HG03025 (cell line): Measurements from ENCODE around the gene PHETA2.
"Not testable (repeated sequence)": the region's sequence is repeated elsewhere in the genome, so short reads cannot be mapped to it uniquely, and the experiment has no call there.

Experiments
- ATAC-seq: cut with Tn5 transposase; IDR thresholded peaks from one replicate; pipeline ENCODE4 v1.9.1; 2021; ENCODE audit warnings: mild to moderate bottlenecking, moderate library complexity; ENCODE audit not compliant: unreplicated experiment, low FRiP score

Gene PHETA2

DNA sequence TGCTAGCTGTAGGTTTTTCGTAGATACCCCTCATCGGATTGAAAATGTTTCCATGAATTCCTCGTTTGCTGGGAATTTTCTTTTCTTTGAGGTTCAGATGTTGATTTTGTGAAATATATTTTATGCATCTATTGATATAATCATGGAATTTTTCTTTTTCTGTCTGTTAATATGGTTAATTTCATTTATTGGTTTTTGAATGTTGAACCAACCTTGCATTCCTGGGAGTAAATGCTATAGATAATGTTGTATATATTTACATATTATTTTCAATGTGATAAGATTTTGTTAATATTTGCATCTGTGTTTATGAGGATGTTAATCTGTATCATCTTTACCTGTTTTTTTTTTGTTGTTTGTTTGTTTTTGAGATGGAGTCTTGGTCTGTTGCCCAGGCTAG is 27.2 kb downstream of the PHETA2 start:
- no peak for ATAC-seq

DNA sequence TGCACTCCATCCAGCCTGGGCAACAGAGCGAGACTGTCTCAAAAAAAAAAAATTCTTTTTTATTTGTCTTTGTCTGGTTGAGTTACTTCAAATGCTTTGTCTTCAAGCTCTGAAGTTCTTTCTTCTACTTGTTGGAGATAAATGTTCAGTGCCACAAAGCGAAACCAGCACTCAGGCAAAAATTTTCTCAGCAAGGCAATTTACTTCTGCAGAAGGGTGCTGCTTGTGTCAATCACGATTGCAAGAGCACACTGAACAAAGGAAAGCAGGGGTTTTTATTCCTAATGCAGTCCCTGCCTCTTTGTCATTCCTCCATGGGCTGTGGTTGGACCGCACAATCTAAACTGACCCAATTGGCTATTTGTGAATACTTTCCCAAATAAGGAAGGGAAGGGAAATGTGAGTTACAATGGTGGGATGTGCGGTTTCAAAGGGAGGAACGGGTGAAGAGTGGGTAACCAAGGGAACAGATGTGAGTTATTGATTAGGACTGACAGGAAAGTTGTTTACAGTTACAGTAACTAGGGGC is 30.3 kb downstream of the PHETA2 start:
- ATAC-seq: not testable (repeated sequence)

DNA sequence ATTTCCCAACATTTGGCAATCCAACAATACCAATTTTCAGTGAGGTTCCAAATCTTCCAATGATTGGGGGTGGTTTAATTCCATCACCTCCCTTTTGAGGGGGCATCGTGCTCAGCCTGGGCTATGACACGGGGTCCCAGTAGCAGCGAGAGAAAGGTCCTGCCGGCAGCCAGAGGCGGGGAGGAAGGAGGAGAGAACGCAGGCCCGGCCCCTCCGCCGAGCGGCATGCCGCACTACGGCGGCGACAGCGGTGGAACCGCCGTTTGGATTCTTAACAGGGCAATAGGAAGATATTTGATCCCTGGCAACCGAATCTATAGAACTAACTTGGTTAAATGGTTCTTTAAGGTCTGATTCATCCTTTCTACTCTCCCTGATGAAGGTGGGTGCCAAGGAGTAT is 34.8 kb downstream of the PHETA2 start:
- no peak for ATAC-seq

DNA sequence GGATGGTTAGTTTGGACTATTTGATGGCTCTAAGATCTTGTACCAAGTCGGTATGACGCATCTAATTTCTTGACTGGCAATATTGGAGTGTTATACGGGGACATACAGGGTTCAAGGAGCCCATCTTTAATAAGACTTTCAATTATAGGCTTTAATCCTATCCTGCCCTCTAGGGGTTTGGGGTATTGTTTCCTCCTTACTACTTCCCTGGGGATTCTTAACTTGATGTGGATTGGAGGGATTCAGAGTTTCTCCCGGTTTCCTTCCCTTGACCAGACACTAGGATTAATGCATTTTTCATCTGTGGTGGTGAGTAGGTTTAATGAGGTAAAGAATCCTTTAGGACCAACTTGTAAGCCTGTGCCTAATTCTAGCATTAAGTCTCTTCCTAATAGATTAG is 37.8 kb downstream of the PHETA2 start:
- ATAC-seq: no peak

DNA sequence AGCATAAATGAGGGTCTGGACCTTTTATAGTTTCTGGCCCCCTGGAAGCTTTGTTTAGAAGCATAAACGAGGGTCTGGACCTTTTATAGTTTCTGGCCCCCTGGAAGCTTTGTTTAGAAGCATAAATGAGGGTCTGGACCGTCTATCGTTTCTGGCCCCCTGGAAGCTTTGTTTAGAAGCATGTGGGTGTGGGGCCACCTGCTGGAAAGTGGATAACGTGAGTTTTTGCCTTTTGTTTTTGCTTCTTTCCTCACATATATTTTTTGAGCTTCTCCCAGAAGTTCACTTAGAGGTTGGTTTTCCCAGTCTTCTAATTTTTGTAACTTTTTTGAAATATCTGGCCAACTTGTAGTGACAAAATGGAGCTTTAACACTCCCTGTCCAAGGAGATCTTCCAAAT is 38.7 kb downstream of the PHETA2 start:
- ATAC-seq: not testable (repeated sequence)

DNA sequence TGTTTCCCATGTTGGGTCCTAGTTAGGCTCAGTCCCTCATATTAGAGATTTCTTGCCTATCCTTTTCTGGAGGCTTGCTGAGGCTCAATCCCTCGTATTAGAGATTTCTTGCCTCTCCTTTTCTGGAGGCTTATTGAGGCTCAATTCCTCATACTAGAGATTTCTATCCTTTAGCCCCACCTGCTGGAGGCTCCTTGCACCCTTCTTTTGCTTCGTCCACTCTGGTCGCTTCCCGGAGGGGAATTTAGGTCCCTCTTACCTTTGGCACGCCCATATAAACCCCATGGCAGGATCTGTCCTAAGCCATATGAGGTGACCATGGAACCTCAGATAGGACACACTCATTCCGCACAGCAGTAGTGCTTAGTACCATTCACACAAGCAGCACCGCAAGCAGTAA is 40.7 kb downstream of the PHETA2 start:
- ATAC-seq: no peak

DNA sequence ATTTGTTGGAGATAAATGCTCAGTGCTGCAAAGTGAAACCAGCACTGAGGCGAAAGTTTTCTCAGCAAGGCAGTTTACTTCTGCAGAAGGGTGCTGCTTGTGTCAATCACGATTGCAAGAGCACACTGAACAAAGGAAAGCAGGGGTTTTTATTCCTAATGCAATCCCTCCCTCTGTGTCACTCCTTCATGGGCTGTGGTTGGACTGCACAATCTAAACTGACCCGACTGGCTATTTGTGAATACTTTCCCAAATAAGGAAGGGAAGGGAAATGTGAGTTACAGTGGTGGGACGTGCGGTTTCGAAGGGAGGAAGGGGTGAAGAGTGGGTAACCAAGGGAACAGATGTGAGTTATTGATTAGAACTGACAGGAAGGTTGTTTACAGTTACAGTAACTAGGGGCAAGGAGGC is 41.4 kb downstream of the PHETA2 start:
- ATAC-seq: not testable (repeated sequence)

DNA sequence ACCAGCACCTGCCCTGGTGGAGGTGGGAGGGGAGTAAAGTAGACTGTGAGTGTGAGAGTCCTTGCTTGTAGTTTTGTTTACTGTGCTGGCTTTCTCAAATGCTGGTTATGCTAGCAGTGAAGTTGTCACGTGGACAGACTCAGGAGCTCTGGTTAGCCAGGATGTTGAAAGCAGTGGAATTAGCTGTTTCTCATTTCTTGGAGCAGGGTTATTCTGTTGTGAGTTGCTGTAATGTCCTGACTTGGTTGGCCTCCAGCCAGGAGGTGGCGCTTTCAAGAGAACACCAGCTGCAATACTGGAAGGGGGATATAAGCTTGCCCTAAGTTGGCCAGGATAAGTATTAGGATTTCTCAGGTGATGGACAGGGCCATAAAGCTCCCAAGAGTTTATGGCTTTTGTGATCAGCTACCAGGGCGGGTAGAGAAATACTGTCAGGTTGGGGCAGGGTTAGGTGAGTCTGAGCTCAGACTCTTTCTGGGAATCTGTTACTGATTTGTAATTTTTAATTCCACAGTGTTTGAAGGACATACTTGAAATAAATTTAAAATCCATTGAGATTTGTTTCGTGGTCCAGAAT is 42.9 kb downstream of the PHETA2 start:
- no peak for ATAC-seq

DNA sequence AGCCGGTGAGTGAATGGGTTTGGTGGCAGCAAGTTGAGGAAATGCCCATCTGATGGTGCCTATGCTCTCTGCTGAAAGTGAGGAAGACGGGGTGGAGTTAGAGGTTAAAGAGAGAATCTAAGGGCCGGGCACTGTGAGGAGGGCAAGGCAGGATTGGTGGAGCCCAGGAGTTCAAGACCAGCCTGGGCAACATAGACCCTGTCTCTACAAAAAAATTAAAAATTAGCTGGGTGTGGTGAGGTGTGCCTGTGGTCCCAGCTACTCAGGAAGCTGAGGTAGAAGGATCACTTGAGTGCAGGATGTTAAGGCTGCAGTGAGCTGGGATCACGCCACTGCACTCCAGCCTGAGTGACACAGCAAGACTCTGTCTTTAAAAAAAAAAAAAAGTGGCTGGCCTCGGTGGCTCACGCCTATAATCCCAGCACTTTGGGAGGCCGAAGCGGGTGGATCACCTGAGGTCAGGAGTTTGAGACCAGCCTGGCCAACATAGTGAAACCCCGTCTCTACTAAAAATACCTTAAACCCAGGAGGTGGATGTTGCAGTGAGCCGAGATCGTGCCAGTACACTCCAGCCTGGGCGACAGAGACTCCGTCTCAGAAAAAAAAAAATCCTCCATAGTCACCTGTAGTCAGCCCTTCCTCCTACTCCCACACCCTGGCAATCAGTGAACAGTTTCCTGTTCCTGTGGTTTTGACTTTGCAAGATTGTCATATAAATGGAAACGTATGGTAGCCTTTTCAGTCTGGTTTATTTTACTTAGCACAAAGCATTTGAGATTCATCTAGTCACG is 46.4 kb downstream of the PHETA2 start:
- not testable (repeated sequence) for ATAC-seq

DNA sequence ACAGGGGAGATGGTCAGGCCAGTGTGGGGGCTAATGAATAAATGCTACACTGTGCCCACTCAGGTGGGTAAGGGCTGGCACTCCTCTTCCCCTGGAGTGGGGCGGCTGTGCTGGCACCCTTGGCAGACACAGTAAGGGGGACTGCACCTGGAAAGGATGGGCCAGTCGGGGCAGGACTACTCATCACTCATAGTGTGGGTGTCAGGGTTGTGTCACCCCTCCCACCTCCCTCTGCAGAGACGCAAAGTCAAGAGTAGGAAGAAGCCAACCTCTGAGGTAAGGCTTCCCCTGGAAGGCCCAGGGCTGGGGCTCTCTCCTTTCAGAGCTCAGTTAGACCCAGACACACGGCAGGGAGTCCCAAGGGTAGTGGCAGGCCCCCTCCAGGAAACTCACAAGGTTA is 49.5 kb downstream of the PHETA2 start:
- ATAC-seq: not testable (repeated sequence)

DNA sequence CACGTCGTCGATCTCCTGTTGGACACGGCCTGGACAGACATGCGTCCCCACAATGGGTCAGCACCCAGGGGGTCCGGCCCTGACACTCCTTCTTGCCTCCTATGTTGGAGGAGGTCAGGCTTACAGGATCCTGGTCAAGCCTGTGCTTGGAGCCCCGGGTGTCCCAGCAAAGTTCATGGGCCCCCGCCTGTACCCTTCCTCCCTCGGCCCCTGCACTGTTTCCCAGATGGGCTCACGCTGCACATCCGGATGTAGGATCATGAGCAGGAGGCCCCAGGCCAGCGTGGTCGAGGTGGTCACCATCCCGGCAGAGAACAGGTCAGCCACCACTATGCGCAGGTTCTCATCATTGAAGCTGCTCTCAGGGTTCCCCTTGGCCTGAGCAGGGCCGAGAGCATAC is 53.6 kb downstream of the PHETA2 start:
- no peak for ATAC-seq

DNA sequence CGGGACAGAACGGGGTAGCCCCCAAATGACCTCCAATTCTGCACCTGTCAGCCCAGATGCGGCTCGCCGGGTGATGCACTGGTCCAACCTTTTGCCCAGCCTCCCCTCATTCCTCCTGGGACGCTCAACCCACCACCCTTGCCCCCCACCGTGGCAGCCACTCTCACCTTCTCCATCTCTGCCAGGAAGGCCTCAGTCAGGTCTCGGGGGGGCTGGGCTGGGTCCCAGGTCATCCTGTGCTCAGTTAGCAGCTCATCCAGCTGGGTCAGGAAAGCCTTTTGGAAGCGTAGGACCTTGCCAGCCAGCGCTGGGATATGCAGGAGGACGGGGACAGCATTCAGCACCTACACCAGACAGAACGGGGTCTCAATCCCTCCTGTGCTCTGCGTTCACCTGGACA is 54.0 kb downstream of the PHETA2 start:
- ATAC-seq: not testable (repeated sequence)
